Stimulated activated CD8-positive, alpha-beta memory T cell treated with anti-CD3 and anti-CD28 coated beads, Interleukin-2, amount 100 ng/mL, for 48 hours (primary cell): ENCODE data around the gene BMPER.

Experiments
- DNase-seq, 2 donors: peaks; one replicate each; pipeline ENCODE4 v3.0.0-alpha.2; 2020; ENCODE audit warnings: low read depth in 2 of 2

The BMPER gene

DNA sequence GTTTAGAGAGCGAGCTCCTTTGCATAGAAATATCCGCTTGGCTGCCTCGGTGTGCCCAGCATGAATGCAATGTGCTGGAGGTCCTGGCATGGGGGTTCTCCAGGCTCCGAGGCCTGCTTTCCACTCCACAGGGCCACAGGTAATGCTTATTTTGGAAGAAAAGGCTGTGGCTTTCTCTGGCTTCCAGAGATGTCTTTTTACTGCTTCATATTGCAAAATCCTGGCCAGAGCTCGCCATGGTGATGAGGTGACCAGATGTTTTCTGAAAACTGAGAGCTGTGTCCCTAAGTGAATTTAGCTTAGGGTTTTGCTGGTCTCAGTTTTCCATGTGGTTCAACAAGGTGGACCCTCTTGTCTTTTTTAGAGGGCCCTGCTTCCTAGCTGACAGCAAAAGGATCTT lies 65.2 kb downstream of the BMPER start:
- DNase-seq = no peak

DNA sequence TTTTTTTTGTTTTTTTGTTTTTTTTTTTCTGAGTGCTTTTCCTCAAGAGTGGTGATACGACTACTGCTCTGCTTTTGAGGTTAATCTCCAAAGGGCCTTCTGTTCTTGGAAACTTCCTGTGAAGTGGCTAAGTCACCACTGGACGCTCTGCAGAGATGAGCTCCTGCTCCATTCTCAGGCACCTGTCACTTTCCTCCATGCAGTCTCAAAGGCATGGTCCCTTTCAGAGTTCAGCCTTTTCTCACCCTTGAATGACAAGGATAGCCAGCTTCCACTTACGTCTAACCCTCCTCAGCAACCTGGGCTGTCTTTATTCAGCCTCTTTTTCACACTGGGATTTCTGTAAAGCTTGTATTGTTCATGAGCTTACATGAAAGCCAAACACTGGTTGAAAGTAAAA lies 65.8 kb downstream of the BMPER start:
- DNase-seq = no peak

GRCh38 chr7:33973231-33974015 lies 68.1 kb downstream of the BMPER start:
- DNase-seq = no peak

DNA sequence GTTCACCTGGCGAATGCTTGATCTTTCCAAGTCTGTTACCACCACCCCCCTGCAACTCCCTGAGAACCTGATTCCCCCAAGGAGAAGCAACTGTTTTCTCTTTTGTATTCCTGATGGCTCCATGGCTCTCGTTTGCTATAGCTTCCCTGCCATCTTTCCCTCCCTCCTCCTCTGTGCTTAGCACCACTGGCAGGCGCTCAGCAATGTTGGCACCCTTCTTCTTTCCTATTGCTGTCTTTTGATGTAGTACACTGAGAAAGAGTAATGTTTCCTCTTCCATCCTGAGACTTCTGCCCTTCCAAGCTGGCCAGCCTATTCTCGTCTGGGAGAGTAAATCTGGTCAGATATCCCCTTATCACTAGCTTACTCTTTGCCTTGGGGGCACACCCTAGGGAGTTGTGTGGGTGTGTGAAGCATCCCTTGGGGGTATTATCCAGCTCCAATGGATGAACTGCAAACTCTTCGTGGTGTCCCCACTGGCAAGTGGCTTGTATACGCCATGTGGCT lies 74.0 kb downstream of the BMPER start:
- no peak for DNase-seq

GRCh38 chr7:33979807-33980355 lies 74.5 kb downstream of the BMPER start:
- DNase-seq = no peak

DNA sequence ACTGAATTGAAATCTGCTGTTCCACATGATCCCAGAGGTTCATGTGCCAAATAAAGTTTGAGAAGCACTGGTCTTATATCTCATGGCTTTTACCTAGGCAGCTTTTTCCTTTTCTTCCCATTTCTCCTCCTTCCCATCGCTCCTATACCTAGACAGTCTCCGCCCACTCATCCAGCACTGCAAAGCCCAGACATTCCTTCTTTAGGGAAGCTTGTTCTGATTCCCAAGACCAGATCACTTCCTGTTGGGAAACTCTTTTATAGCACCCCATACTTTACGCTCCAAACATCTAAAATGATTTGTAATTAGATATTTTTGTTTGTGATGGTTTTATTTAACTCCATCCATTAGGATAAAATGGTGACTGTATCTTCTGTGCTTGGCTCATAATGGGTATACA lies 75.9 kb downstream of the BMPER start:
- DNase-seq = no peak

GRCh38 chr7:33981671-33982424 lies 76.5 kb downstream of the BMPER start:
- DNase-seq = no peak

DNA sequence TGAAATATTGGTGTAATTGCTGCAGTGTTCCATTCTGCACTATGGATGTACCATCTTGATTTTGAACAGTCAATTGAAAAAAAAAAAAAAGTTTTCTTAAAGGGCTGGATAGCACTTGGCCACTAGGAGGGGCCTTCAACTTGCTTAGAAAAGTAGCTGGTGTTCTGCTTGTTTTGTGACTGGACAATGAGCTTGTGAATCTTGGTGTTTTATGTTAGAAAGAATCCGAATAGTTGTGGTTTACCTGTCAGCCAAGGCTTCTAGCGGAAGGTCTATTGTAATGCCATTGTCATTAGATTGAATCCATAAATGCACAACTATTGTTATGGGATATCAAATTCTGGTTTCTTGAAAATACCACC lies 77.1 kb downstream of the BMPER start:
- DNase-seq = no peak

GRCh38 chr7:33986451-33986850 lies 81.1 kb downstream of the BMPER start:
- no peak for DNase-seq

DNA sequence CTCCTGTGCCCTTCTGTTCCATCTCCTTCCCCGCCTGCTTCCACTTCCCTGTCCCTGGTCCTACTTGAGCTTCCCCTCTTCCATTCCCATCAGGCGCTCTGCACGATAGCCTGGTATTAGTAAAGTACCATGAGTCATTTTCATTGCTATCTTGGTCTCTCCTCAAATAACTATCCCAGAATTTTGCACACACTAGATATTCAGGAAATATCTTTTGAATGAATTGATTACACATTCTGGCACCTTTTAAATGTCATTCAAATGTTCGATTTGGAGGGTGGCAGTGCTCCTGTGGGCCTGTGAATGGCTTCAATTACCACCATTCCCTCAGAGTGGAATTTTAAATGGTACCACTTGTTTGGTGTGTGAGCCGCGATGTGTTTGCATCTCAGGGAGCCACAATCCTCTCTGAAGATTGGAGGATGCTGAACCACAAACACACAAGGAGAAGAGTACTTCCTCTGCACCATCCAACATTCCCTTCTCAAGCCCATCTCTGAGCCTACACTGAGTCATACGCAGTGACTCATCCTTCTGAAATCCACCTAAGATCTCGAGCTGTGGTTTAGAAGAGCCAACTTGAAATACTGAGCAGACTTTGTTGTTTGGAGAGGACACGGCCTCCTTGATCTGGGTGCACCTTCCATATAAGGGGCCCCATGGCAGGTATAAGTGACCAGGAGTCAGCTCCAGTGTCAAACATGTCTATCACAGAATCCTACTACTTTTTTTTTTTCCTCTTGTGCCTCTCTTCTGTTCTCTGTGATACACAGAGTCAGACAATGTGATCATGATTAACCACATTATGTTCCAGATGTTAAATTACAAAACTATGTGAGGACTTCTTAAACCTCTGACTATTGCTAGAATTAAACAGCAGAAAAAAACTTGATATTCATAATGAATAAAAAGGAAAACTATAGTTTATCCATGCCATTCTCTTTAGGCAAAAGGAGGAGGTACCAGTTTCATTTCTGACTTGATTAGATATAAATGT lies 81.9 kb downstream of the BMPER start:
- no peak for DNase-seq

GRCh38 chr7:33996899-33997298 lies 91.6 kb downstream of the BMPER start:
- no peak for DNase-seq

- no peak for DNase-seq
Measured at GRCh38 chr7:33998476-33998875, 93.1 kb downstream of the BMPER start.

GRCh38 chr7:34011017-34011695 lies 105.8 kb downstream of the BMPER start:
- no peak for DNase-seq

DNA sequence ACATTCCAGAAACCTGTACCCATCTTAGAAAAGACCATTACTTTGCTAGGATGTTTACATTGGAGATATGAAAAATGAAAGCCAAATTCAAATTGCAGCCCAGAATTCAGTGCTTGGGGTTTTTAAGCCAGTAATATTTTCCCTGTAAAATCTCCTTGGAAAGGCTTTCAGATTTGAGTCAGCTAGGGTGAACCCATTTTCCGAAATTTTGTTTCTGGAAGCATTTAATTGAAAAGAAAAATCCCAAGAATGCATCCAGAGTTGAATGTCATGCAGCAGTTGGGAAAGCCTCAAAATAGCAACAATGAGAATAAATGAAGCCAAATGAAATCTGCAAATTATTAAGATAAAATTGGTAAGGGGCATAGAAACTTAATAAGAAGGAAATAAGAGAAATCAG lies 106.4 kb downstream of the BMPER start:
- no peak for DNase-seq

DNA sequence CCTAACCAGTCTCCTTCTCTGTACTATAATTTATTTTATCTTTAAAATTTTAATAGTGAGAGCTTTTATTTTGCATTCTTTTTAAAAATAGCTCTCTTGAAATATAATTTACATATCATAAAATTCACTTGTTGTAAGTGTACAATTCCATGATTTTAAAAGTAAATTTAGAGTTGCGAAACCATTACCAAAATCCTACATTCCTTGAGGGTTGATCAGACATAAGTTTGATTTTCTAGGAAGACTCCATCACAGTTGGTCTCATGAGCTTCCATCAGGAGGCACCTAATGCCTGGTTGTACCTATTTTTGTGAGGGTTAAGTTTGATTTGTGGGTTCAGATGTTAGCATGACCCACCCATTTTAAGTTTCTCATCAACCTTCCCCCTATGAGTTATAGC lies 108.1 kb downstream of the BMPER start:
- no peak for DNase-seq

DNA sequence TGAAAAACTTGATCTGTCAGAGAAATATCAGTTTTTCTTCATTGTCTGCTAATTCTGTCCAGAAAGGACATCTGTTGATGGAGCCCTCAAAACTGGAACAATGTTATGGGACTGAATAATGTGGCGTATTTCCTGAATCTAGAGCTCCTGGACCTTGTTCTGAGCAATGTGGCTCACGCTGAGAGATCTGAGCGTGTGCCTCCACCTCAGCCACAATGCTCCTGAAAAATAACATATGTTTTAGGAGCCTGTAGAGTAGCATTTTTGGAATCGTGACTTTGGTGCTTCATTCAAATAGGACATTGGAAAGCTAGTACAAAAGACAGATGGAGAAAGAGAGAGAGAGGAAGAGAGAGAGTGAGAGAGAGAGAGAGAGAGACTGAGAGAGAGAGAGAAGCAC lies 110.3 kb downstream of the BMPER start:
- no peak for DNase-seq

- no peak for DNase-seq
Measured at GRCh38 chr7:34016876-34017275, 111.5 kb downstream of the BMPER start.

- no peak for DNase-seq
Measured at GRCh38 chr7:34019301-34019790, 114.0 kb downstream of the BMPER start.

DNA sequence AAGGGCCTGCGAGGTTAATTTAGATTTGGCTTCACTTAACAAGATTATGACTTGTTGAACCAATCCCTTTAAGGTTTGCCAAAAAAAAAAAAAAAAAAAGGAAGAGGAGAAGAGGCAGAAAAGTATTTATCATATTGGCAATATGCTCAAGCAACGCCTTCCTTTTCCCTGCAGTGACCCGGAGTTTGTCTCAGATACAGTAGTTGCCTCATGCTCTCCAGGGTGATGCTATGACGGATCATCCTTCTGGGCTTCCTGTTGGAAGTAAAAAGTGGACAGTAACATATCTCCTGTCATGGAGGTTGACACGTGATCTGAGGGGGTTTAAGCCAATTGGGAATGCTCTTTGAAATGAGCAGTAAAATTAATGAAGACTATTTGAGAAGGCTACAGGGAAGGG lies 117.3 kb downstream of the BMPER start:
- no peak for DNase-seq

DNA sequence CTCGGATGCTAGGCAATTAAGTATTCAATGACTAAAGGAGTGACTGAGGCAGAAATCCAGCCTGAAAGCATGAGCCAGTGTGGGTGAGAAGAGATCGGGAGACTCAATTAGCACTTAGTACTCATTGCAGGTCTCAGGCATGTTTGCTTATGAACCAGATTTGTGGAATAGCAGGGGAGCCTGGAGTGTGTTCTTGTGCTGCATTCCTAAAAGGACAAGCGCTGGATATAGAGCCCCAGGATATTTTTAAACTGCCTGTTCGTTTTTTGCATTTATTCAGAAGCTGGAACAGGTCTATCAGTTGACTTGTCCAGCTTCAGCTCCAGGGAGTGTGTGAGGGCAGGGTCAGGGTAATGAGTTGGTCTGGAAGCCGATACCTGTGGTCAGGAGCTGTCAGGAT lies 120.3 kb downstream of the BMPER start:
- no peak for DNase-seq
